GM21447 (cell line): ENCODE measurements around the gene FUT1.
"Not testable (repeated sequence)": the region's sequence is repeated elsewhere in the genome, so short reads cannot be mapped to it uniquely, and the experiment has no call there.

Experiments
- ATAC-seq: cut with Tn5 transposase; IDR thresholded peaks from one replicate; pipeline ENCODE4 v1.9.1; 2021; ENCODE audit not compliant: unreplicated experiment

The FUT1 gene

DNA sequence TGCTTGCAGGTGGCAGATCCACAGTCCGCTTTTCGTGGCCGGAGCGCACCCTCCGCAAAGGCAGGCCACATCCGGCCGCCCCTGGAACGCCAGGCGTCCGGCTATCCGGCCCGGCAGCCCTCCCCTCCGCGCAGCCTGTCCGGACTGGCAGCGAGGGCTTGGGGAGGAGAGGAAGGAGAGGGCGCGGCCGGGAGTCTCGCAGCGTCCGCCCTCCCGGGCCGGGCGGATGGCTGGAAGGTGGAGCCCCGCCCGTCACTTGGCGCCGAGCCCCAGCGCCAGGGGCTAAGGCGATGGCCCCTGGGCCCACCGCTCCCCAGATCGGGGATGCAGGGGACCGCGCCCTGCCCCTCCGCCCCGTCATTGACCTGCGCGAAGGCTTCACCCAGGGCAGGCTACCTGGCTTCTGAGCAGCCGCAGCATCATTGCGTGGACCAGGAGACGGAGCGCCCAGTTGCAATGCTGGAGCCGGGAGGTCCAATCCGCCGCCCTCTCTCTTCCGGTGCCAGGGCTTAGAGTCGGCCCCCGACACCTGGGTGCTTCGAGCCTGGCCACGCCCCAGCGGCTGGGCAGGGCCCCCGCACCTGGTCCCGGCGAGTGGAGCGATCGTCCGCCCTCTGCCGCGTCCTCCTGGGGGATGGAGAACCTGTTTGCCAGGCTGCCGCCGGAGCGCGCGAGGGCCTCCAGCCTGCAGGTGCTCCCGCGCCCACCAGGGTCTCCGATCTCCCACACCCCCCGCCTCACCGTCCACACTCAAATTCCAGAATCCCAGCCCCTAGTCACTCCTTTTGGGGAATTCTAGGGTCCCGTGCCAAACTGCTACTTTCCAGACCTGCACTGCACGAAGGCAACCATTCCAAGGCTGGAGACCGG, at the start of gene FUT1:
Gene FUT1, minus strand, starts transcription at position 146 of the 870 bp plus-strand sequence. CDS start 1,360 bp downstream, outside the sequence.
- ATAC-seq: no peak

DNA sequence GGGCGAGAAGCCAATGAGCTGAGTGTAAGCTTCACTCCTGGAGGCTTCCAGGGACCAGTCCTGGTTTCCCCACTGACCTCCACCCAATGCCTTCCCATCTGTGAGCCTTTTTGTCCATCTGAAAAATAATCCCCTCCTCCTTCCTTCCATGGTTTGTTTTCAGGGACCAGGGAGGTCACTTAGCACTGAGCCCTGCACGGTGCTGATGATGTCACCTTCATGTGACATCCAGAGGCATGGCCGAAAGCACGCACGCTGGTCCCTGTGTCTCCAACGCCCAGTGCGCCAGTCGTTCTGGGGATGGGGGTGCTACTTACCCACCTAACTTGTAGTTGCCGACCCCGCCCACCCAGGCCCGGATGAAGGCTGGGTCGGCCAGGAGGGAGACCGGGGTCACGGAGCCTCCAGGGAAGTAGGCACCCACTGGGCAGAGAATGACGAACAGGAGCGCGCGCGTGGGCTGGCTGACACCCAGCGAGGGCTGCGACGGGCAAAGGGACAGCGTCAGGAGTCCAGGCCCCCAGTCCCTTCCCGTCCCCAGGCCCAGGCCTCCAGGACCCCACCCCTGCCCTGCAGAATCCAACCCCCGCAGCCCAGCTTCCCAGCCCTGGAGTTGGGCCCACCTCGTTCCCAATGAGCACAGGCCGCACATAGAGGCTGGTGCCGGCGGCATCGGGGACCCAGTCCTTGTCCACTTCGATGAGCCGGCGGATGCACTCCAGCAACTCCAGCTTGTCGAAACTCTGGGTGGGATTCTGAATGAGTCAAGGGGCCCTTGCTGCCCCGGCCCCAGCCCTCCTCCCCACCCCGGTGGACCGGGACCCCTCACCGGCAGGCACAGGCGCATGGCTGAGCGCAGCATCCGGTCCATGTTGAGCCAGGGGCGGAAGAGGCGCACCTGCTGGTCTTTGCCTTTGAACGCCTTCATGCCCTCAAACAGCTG, 47.2 kb upstream of the FUT1 start:
- ATAC-seq: no peak

DNA sequence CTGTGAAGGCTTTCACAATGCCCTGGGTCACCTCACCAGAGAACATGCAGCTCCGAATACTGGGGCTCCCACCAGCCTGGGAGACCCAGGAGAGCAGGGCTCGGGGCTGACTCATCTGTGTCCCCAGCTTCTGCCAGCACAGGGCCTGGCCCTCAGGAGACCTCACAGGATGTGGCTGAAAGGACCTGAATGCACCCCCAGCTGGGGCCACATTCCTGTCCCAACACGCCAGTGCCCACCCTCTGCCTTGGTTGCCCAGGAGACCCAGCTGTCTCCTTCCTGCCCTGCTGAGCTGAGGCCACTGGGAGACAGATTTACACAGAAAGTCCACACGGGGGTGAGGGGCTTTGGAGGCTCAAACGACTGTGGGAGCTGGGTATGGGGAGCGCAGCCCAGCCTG, 46.5 kb upstream of the FUT1 start:
- ATAC-seq: no peak

DNA sequence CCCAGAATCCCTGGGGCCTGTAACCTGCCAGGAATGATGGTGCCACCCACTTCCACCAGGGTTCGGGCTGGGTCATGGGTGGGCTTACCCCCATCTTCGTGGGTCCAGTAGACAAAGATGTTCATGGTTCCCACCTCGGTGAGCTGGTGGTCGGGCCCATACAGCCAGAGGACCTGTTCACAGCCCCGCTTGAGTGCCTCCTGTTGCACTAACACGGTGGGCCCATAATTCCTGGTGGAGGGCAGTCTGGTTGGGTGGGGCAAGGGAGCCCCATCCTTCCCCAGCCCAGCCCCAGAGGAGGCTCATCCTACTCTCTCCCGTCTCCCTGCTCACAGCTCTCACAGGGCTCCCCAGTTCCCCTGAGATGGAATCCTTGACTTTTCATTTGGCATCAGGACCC, 44.7 kb upstream of the FUT1 start:
- no peak for ATAC-seq

DNA sequence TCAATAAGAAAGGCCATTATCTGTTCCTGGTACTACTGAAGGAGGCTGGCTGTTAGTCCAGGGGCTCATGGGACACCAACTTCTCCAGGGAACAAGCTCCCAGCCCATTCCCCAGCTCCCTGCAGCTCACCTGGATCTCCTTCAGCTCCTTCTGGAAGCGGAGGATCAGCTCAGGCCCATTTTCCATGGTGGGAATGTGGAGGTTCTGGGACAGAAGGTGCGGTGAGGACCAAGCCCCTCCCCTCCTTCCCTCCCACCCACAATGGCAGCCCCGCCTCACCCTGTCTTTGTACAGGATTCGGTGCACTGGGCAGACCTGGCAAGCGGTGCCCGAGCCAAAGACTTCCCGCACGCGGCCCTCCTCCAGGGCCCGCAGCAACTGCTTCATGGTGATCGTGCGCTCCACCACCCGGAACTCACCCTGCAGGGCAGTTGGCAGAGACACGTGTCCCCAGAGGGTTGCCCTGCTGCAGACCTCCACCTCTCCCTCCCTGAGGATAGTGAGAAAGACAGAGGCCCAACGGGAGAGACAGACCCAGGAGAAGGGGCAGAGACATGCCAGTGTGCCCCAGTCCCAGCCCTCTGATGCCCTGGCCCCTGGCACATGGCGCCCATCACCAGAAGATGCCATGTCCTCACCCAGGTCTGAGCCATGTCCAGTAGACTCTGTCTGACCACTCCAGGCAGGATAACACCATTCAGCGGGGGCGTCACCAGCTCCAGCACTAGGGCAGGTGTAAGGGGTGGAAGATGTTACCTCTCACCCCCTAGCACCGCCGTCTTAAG, 44.0 kb upstream of the FUT1 start:
- no peak for ATAC-seq

DNA sequence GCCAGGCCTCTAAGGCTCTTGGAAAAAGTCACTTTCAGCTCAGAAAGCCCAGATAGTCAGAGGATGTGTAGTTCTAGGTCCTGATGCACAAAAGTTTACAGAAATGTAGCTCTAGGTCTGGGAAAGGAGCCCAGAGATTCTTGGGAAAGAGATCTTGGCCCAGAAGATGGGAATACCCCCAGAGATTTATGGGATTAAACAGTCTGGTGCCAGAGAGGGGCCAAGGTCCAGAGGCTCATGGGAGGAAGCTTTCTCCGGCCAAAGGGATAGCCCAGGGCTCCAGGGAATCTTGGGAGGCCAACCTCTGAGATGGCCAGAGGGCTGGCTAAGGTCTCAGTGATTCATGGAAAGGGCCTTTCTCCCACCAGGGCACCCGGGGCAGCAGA, 43.2 kb upstream of the FUT1 start:
- no peak for ATAC-seq

DNA sequence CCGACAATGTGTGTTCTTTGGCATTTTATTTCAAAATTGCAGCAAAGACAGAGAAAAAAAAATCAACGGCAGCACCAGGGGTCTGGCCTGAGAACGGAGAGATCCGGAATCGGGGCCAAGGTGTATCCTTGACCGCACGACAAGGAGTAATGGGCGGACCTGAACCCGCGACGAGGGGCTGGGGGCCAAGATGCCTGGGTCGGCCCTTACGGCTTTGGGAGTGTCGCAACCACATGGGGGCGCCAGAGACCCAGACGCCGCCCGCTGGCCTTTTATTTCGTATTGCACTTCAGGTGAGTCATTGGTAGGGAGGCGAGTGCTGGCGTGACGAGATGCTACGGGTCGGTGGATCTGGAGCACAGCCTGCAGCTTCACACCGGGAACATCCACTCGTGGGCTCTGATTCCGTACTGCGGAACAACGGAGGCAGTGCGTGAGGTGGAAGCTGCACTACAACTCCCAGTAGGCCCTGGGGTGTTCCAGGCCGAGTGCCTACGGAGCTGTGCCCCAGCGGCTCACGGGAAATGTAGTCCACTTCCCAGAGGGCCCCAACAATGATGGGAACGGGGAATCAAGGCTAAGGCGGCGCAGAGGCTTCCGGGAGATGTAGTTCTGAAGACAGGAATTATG, 42.7 kb upstream of the FUT1 start:
- peak; percentile 75 for ATAC-seq

DNA sequence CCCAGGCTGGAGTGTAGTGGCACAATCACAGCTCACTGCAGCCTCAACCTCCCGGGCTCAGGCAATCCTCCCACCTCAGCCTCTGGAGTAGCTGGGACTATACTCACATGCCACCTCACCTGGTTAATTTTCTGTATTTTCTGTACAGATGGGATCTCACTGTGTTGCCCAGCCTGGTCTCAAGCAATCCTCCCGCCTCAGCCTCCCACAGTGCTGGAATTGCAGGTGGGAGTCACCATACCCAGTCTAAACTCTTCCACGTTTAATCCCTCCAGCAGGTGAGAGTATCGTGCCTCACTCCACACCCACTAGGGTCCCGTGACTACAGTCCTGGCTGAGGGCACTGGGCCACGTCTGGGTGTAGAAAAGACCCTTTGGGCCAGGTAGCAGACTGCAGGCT, 41.9 kb upstream of the FUT1 start:
- no peak for ATAC-seq

DNA sequence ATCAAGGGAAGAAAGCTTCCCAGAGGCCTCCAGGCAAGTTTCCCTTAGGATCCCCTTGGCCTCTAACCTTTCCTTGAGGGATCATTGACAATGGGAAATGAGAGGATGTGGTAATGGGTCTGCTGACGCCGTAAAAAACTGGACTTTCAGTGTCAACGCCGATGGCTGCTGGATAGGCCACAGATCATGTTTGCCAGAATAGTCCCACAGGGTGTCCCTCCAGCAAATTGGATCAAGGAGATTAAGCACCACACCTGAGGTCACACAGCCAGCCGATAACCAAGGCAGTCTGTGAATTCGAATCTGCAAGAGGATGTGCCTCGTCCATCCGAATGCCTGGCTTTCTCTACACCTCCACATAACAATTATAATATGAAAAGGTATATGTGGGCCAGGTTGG, 40.8 kb upstream of the FUT1 start:
- no peak for ATAC-seq

DNA sequence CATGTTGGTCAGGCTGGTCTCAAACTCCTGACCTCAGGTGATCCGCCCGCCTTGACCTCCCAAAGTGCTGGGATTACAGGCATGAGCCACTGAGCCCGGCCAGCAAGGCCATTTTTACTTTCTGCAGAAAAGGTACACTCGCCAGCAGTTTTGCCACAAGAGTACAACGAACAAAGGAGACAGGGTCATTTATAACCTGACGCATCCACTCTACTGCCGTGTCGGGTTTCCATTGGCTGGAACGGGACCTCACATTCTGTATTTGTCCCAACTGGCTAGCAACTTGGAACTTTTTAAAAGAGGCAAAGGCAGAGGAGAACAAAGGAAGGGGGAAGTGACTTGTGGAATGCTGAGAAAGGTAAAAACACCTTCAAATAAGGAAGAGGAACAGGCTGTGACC, 34.9 kb upstream of the FUT1 start:
- not testable (repeated sequence) for ATAC-seq

DNA sequence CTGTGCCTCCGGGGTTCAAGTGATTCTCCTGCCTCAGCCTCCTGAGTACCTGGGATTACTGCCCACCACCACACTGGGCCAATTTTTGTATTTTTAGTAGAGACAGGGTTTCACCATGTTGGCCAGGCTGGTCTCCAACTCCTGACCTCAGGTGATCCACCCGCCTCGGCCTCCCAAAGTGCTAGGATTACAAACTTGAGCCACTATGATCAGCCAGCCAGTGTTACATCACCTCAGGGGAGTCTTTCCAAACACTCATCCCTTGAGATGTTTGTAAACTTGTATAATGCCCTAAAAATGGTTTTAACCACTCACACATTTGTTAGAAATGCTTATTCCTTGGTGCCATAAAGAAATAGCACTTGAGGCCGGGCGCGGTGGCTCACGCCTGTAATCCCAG, 34.0 kb upstream of the FUT1 start:
- ATAC-seq: not testable (repeated sequence)

DNA sequence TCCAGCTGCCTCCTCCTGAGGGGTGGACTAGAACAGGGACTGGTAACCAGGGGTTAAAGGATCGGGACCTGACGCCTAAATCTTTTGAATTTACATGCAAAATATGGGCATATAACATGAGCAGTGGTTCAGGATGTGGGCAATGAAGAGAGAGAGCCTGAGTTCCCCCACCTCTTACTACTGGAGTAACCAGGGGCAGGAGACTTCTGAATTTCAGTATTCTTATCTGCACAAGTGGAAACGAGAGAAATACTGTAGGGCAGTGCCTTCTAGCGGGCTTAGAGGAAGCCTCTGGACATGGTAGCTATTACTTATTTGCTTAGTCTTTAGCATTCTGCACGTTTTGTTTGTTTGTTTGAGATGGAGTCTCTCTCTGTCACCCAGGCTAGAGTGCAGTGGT, 32.1 kb upstream of the FUT1 start:
- ATAC-seq: no peak

DNA sequence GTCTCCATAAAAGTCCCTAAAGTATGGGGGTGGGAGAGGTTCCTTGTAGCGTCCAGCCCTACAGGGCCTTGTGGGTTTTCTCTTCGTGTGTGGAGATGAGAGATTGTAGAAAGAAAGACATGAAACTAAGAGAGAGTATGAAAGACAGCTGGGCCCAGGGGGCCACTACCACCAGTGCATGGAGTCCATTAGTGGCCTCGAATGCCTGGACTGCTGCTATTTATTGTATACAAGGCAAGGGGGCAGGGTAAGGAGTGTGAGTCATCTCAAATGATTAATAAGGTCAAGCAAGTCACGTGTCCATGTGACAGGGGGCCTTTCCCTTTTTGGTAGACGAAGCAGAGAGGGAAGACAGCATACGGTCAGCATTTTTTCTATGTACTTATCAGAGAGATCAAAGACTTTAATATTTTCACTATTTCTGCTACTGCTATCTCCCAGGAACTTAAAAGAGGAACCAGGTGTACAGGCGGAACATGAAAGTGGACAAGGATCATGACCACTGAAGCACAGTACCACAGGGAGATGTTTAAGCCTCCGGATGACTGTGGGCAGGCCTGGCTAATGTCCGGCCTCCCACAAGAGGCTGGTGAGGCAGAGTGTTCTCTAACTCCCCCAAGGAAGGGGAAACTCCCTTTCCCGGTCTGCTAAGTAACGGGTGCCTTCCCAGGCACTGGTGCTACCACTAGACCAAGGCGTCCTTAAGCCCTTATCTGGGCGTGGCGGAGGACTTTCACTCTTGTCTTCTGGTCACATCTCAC, 28.4 kb upstream of the FUT1 start:
- ATAC-seq: no peak

DNA sequence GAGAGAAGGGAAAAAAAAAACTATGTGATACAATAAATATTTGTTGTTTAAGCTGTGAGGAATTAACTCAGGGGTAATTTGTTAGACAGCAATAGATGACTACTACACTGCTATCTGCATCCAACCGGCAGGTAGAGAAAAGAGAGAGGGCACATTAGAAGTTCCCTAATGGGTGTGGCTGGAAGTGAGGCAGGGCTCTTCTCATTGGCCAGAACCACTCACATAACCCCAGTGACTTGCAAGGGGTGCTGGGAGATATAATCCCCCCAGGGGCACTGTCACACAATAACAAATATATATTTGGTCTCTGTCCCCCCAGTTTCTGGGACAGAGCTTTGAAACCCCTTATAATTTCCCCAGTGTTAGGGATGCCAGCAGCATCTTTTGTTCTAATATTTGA, 27.2 kb upstream of the FUT1 start:
- no peak for ATAC-seq

DNA sequence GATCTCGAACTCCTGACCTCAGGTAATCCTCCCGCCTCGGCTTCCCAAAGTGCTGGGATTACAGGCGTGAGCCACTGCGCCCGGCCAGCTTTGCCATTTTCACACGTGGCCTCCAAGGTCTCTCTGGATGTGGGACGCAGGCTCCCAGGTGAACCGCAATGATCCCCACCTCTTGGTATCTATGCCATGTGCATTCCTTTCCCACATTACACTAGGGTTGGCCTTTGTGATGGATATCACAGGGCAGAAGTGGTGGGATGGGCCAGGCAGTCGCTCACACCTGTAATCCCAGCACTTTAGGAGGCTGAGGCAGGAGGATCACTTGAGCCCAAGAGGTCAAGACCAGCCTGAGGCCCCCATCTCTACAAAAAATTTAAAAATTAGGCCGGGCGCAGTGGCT, 25.3 kb upstream of the FUT1 start:
- no peak for ATAC-seq

DNA sequence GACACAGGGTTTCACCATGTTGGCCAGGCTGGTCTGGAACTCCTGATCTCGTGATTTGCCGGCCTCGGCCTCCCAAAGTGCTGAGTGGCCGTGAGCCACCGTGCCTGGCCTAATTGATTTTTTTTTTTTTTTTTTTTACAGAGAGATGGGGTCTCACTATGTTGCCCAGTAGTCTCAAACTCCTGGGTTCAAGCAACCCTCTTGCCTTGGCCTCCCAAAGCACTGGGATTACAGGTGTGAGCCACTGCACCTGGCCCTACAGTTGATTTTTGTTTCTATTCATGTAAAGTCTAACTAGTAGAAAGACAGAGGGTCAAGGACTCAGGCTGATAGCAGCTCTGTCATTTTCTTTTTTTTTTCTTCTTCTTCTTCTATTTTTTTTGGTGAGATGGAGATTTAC, 24.7 kb upstream of the FUT1 start:
- ATAC-seq: no peak

DNA sequence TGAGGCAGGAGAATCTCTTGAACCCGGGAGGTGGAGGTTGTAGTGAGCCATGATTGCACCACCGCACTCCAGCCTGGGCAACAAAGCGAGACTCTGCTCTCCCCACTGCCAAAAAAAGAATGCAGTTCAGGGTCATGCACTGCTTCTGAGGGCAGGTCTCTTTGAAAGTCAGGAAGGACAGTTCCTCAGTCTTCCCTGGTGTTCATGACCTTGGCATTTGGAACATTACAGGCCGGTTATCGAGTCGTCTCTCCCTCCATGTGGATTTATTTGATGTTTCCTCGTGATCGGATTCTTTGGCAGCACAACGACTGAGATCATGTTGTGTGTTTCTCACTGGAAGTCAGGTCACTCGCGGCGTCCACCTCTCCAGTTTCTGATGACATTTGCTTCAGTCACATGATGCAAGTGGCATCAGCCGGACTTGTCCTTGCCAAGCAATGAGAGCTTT, 20.1 kb upstream of the FUT1 start:
- ATAC-seq: no peak

DNA sequence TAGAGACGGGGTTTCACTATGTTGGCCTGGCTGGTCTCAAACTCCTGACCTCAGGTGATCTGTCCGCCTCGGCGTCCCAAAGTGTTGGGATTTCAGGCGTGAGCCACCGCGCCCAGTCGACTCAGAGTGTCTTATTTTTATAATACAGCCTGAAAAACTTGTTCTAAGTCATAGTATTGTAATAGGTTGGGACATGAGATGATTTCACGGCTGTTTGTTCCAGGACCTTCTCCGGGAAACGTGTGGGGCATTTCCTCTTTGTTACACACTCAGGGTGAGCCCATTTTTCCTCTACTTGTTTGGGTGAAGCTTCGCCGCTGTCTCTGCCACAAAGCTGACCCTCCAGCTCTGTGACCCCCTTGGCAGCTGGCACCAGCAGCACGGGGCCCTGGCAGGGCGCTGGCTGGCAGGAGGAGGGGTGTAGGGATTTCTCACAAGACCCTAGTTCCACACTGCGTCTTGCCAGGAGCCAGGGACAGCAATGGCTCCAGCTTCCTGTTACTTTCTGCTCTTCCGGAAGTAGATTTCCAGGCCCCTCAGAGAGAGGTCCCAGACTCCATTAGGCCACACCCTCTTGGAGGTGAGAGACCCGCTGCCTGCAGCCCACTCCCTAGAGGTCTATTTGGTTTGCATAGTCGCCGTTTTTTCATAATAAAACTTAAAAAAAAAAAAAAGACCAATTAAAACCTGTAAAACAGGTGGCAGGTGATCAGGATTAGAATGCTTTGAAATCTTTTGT, 18.5 kb upstream of the FUT1 start:
- ATAC-seq: no peak

DNA sequence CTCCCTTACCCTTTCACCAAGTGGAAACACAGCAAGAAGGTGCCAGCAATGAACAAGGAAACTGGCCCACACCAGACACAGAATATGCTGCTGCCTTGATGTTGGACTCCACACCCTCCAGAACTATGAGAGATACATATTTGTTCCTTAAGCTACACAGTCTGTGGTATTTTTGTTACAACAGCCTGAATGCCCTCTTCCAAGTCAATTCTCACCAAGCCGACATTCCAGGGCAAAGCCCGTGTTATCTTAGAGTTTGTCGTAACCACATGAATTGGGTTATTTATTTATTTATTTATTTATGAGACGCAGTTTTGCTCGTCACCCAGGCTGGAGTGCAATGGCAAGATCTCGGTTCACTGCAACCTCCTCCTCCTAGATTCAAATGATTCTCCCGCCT, 17.8 kb upstream of the FUT1 start:
- ATAC-seq: no peak
